HTERT RPE-1 (cell line): ENCODE results near the gene ZNF17.
"Not testable (repeated sequence)": the region's sequence is repeated elsewhere in the genome, so short reads cannot be mapped to it uniquely, and the experiment has no call there.

Experiments used
- in situ Hi-C: fragments of 300-500 bp; cut with MboI; formaldehyde crosslinking; loops from 4 replicates; pipeline ENCODE4 v1.14.3; 2020; ENCODE audit warnings: low sequenced_read_pairs

ZNF17 gene

DNA sequence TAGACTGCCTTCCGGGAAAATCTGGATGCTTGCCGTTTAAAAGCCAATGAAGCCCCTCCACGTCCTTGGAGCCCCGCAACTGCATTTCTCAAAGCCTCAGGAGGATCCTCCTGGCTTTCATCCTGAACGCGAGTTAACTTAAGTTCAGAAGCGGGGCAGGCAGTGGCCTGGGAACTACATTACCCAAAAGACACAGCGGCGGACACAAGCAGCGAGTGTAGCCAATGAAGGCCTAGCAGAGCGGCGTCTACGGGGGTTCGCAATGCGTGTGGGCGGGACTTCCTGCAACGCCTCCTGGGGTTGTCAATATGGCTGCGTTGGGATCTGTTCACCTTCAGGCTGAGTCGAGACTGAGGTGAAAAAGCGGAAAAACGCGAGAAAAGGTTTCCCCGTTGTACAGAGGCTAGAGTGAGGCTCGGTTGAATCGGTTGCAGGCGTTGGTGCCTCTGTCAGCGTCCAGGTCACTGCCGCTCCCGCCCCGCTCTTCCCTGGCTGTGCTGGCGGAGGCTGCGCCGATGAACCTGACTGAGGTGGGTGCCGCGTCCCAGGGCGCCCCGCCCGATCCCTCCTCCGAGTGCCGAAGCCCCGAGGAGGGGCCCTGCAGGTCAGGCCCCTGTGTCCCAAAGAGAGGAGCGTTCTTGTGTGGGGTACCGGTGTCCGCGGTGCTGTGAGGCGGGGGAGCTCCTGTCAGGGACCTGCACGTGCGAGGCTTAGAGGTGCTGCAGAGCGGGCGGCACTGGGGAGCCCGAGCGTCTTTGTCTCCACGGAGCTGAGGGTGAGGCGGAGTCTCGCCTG, at the start of gene ZNF17:
ZNF17 (plus strand) TSS at position 285 of the 795 bp plus-strand sequence. CDS start 2,455 bp downstream, outside the sequence.
- in situ Hi-C loops, result no loop called here

DNA sequence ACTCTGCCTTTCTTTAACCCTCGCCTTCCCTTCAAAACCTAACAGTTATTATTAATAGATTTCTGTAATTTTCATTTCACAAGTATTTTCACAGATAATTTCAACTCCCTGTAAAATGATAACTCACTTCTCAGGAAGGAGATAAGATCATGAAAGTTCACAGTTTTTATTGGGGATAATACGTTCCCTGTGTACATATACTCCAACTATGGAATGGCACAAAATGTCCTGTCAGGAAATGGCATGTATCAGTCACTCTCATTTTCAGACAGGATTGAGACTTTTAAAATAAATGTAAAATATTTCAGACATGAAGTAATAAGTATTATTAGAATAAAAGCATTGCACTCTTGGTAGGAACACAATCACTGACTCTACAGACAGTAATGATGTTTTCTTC, 48.5 kb upstream of the ZNF17 start:
- in situ Hi-C loops, result no loop called here

DNA sequence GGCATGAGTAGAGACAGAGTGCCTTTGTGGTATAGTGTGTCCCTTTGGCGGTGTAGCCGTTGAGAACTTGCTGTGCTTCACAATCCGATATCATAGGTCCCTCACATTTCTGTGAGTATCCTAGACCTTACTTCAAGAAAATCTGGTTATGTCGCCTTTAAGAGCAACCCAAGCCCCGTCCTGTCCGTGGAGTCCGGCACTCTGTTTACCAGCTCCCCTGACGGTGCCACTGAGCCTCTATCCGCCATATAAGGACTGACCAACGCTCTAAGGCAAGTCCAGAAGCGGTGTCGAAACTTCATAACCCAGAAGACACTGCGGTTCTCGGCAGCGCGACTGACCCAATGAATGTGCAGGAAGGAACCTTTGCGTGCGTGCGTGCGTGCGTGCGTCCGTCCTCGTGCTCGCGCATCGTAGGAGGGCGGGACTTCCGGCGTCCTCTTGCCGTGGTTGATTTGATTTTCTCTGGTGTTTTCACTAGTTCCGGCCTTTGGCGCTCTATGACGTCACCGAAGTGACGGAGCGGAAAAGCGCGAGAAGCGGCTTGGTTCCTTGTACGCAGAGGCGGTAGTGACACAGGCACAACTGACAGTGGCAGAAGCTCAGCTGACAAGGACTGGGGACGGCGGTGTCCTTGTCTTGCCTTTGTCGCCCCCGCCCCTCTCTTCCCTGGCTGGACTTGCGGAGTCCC, 47.8 kb upstream of the ZNF17 start, which contains the start of the genes TRAPPC2B and ZNF547:
TRAPPC2B (plus strand) TSS at position 555 of the 691 bp plus-strand sequence. CDS start 1,283 bp downstream, outside the sequence.
ZNF547 (plus strand) TSS at position 555 of the 691 bp plus-strand sequence. CDS start 5,005 bp downstream, outside the sequence.
- in situ Hi-C loops, result no loop called here

DNA sequence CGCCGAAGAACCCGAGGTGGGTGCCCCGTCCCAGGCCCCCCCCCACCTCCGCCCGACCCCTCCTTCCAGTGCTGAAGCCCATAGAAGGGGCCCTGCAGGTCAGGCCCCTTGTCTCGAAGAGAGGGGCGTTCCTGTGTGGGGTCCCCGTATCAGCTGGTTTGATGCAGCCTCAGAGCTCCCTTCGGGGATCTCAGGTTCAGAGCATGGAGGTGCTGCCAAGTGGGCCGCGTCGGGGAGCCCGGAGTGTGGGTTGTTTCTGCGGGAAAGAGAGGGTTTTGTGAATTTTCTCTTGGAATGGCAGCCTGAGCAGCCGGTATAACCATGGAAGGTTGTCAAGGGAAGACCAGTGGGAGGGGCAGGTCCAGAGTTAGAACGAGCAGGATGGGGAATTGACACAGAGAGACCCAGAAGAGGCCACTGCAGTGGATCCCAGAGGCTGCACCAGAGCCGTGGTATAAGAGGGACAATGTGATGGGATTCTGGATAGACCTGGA, 47.2 kb upstream of the ZNF17 start:
- in situ Hi-C loops, result no loop called here

DNA sequence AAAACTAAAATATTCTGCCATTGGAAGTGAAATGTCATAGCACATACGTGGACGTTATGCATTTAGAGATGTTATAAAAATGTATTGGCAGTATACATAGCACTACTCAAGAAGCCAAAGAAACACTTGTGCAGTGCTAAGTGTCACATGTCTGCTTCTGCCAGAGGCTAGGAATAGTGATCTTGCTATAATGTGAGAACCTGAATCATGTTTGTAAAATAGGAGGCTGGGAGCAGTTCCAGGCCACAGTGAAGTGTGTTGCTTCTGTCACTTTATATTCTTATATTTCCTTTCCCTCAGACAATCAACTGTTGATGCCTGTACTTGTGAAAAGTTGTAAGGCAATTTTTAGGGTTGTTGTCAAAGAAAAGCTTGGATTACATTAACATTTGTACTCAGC, 44.2 kb upstream of the ZNF17 start:
- in situ Hi-C loops, result no loop called here

DNA sequence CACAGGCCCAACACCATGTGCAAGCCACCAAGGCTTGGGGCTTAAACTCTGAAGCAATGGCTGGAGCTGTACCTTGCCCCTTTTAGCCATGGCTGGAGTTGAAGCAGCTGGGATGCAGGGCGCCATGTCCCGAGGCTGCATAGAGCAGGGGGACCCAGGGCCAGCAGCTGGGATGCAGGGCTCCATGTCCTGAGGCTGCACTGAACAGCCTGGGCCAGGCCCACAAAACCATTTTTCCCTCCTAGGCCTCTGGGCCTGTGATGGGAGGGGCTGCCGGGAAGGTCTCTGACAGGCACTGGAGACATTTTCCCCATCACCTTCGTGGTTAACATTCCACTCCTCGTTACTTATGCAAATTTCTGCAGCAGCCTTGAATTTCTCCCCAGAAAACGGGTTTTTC, 36.8 kb upstream of the ZNF17 start:
- in situ Hi-C loops, result no loop called here

DNA sequence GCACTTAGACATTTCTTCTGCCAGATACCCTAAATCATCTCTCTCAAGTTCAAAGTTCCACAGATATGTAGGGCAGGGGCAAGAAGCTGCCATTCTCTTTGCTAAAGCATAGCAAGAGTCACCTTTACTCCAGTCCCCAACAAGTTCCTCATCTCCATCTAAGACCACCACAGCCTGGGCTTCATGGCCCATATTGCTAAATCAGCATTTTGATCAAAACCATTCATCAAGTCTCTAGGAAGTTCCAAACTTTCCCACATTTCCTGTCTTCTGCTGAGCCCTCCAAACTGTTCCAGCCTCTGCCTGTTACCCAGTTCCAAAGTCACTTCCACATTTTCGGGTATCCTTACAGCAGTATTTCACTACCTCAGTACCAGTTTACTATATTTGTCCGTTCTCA, 36.3 kb upstream of the ZNF17 start:
- in situ Hi-C loops, result not testable (repeated sequence)

DNA sequence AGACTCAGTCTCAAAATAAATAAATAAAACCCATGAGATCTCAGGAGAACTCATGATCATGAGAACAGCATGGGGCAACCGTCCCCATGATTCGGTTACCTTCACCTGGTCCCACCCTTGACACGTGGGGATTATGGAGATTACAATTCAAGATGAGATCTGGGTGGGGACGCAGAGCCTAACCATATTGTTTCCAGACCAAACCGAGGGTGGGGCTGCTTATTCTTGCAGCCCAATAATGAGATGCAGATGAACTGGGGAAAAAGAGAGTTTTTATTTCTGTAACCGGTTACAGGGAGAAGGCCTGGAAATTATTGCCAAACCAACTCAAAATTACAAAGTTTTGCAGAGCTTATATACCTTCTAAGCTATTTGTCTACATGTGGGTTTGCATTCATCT, 34.8 kb upstream of the ZNF17 start:
- in situ Hi-C loops, result no loop called here

DNA sequence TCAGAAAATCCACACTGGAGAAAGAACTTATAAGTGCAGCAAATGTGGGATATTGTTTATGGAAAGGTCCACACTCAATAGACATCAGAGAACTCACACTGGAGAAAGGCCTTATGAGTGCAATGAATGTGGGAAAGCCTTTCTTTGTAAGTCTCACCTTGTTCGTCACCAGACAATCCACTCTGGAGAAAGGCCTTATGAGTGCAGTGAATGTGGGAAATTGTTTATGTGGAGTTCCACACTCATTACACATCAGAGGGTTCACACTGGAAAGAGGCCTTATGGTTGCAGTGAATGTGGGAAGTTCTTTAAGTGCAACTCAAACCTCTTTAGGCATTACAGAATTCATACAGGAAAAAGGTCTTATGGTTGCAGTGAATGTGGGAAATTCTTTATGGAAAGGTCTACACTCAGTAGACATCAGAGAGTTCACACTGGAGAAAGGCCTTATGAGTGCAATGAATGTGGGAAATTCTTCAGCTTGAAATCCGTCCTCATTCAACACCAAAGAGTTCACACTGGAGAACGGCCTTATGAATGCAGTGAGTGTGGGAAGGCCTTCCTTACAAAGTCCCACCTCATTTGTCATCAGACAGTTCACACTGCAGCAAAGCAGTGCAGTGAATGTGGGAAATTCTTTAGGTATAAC, 33.3 kb upstream of the ZNF17 start:
- in situ Hi-C loops, result no loop called here

DNA sequence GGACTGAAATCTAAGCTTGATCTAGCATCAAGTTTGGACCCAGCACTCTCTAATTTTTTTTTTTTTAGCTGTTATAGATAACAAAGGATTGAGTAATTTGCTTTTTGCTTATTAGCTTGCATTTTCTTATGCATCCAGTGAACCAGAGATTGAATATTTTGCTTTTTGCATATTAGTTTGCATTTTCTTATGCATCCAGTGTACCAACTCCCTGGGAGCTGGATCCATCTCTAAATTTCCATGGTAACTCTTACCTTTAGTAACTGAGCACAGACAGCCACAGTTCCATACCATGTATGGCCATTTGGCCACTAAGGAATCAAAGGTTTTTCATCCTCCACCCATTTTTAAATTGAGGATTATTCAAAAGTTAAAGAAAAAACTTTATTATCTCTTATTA, 30.0 kb upstream of the ZNF17 start:
- in situ Hi-C loops, result no loop called here

DNA sequence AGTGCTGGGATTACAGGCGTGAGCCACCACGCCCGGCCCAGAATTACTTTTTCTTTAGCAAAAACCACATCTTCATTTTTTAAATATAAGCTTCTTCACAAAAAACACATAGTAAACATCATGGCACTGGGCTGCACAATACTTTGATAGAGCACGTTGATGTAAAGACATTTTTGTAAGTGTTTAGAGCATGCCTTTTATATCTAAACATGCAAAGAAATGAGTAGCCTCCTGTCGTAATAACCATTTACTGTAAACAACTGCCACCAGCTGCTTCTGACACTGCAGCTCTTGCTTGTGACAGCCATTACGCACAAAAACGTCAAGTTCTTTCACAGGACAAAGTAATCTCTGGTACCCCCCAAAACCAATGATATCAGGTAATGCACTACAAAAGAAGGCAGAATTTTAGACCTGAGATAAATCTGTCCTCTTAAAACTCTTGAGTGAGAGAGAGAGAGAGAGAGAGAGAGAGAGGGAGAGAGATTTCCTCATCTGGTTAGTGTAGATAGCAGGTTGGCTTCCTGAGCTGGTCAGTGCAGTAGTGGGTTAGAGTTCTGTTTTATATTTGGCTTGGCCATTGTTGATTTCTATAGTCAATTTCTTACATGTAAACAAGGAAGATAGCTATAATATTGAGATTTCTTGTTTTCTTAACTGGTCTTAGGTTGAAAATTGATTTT, 28.0 kb upstream of the ZNF17 start:
- in situ Hi-C loops, result no loop called here

DNA sequence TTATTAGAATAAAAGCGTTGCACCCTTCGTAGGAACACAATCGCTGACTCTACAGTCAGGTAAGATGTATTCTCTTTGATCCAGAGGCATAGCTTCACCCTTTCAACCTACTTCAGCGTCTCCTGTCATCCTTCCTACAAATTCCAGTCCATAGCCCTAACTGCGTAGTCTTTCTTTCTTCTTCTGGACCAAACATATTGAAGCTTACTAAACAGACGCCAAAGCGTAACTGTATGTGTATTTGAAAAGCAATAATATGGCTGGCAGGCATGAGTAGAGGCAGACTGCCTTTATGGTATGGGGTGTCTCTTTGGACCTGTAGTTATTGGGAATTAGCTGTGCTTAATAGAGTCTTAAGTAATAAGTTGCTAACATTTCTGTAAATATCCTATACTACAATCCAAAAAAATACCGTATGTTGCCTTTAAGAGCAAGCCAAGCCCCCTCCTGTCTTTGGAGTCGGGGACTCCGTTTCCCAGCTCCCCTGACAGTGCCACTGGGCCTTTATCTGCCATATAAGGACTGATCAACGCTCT, 21.7 kb upstream of the ZNF17 start:
- in situ Hi-C loops, result no loop called here

DNA sequence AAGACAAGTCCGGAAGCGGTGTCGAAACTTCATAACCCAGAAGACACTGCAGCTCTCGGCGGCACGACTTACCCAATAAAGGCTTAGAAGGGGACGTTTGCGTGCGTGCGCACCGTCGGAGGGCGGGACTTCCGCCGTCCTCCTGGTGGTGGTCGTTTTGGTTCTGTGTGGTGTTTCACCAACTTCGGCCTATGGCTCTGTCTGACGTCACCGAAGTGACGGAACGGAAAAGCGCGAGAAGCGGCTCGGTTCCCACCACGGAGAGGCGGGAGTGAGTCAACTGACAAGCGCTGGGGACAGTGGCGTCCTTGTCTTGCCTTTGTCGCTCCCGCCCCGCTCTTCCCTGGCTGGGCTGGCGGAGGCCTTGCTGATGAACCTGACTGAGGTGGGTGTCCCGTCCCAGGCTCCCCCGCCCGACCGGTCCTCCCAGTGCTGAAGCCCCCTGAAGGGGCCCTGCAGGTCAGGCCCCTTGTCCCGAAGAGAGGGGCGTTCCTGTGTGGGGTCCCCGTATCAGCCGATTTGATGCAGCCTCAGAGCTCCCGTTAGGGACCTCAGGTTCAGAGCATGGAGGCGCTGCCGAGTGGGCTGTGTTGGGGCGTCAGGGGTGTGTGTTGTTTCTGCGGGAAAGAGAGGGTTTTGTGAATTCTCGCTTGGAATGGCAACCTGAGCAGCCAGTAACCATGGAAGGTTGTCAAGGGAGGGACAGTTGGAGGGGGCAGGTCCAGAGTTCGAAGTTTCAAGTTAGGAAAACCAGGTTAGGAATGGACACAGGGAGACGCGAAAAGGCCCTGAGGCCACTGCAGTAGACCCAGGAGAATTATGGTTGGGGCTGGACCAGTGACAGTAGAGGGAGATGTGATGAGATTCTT, 21.0 kb upstream of the ZNF17 start, which contains the start of gene ZNF548:
ZNF548 (plus strand) TSS at position 125 of the 869 bp plus-strand sequence; CDS start at position 371, 246 bp downstream.
- in situ Hi-C loops, result no loop called here

DNA sequence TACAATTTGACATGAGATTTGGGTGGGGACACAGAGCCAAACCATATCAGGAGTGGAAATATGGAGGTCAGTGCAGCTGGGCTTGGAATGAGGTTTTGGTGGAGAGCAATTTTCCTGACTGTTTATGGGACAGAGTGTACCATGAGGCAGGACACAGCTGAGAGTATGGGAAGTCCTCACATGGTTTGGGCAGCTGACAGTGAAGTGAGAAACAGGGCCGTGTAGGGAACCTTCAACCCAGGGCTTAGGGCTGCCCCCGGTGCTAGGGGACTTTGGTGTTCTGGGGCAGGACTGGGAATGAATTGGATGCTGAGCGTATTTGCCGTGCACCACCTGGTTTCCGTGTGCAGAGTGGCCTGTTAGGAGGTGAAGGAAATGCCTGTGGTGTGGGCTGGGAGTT, 15.3 kb upstream of the ZNF17 start:
- in situ Hi-C loops, result no loop called here

DNA sequence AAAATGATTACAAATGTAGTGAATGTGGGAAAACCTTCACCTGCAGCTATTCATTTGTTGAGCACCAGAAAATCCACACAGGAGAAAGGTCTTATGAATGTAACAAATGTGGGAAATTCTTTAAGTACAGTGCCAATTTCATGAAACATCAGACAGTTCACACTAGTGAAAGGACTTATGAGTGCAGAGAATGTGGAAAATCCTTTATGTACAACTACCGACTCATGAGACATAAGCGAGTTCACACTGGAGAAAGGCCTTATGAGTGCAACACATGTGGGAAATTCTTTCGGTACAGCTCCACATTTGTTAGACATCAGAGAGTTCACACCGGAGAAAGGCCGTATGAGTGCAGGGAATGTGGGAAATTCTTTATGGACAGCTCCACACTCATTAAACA, 12.1 kb upstream of the ZNF17 start:
- in situ Hi-C loops, result no loop called here

DNA sequence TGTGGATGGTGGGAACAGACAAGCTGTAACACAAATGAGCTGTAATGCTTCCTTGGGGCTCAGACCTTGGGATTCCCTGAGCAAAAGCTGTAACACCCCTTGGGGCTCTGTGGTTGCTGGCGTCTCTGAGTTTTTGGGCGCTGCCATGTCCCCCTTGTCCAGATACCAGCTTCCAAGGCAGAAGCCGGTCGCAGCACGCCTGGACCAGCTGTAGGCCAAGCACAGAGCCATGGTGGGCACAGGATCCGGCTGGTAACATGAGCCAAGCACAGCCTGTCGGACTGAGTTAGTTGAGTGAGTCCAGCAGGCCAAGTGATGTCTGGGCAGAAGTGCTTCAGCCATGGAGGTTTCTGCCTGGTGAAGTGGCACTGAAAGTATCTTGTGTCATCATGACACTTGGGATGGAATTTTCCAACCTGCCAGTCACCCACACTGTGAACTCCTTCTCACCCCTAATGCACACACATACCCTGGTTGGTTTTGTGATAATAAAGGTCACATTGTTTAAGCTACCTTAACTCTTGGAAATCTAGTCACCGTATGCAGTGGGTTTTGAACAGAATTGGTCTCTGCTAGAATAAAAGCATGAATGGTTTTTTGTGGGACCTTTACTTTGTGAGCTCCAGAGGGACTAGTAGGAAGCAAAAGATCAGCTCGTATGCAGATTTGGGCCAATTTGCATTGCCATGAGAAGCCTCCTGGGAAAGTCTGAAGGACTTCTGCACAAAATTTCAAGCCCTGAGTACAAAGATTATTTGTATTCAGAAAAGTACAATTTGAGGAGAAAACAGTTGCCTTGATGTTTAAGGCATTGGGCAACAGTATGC, 7.0 kb upstream of the ZNF17 start:
- in situ Hi-C loops, result no loop called here

DNA sequence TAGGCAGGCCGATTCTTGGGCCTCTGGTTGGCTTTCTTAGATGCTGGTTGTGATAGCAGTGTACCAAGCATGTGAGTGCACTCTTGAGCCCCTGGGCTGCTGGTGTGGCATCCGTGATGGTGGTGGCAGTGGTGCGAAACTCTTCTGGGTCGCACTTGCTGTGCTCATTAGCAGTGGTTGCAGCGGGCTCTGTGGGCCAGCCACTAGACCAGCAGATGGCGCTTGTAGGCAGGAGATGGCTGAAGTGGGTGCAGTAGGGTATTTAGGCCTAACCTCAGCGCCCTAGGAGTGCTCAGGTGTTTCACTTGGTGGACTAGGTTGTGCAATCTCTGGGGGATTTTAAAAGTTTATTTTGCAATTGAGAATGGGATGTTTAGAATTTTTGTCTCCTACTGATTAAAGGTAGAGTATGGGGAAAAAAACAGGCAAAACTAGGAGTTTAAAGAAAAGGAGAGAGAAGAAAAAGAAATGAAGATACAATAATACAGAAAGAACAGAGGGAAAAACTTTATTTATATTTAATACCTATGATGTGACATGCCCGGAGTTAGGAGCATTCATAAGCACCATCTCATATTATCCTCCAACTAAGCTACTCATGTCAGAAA, 4.3 kb upstream of the ZNF17 start:
- in situ Hi-C loops, result no loop called here

DNA sequence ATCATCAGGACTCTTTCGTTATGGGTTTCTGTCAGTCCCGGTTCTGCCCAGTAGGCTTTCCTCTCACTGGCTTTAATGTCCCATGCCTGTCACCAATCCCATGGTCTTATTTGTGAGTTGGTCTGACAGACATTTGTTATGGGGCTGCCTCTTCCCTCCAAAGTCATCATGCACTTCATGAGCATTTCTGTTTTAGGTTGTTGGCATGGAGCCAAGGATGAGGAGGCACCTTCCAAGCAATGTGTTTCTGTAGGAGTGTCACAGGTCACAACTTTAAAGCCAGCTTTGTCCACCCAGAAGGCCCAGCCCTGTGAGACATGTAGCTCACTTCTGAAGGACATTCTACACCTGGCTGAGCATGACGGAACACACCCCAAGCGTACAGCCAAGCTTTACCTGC, 8.5 kb downstream of the ZNF17 start:
- in situ Hi-C loops, result no loop called here
